Hepatic stellate cell (primary cell): ENCODE results near the gene NPTX1.
"Not testable (repeated sequence)": the region's sequence is repeated elsewhere in the genome, so short reads cannot be mapped to it uniquely, and the experiment has no call there.

Source experiments
- DNase-seq: peaks from one replicate; pipeline ENCODE4 v3.0.0; 2011; ENCODE audit warnings: low spot score

Gene NPTX1, protein sequence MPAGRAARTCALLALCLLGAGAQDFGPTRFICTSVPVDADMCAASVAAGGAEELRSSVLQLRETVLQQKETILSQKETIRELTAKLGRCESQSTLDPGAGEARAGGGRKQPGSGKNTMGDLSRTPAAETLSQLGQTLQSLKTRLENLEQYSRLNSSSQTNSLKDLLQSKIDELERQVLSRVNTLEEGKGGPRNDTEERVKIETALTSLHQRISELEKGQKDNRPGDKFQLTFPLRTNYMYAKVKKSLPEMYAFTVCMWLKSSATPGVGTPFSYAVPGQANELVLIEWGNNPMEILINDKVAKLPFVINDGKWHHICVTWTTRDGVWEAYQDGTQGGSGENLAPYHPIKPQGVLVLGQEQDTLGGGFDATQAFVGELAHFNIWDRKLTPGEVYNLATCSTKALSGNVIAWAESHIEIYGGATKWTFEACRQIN

DNA sequence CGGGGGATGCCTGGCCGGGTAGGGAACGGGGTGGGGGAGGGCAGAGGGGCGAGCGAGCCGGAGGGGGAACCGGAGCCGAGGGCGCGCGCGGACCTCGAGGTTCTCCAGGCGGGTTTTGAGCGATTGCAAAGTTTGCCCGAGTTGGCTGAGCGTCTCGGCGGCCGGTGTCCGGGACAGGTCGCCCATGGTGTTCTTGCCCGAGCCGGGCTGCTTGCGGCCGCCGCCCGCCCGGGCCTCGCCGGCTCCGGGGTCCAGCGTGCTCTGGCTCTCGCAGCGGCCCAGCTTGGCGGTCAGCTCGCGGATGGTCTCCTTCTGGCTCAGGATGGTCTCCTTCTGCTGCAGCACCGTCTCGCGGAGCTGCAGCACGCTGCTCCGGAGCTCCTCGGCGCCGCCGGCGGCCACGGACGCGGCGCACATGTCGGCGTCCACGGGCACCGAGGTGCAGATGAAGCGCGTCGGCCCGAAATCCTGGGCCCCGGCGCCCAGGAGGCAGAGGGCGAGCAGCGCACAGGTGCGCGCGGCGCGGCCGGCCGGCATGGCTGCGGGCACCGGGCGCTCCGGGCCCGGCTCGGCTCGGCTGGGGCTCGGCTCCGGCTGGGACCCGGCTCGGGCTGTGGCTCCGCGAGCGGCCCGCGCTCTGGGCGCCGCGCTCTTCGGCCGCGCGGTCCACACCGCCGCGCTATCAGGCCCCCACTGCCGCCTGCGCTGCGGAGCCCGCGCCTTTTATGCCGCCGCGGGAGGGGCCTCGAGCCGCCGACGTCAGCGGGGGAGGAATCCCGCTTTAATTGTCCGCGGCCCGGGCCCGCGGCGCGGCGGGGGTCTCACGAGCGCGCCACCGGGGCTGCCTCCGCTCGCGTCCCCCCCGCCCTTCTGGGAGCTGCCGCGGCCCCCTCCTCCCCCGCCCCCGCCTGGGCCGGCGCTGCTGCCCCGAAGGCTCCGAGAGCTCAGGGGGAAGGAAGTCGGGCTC lies at the start of gene NPTX1:
Gene NPTX1, minus strand, starts transcription at position 698 of the 967 bp plus-strand sequence. Its CDS starts 161 bp downstream, at position 537.
- peak; percentile 55 for DNase-seq

DNA sequence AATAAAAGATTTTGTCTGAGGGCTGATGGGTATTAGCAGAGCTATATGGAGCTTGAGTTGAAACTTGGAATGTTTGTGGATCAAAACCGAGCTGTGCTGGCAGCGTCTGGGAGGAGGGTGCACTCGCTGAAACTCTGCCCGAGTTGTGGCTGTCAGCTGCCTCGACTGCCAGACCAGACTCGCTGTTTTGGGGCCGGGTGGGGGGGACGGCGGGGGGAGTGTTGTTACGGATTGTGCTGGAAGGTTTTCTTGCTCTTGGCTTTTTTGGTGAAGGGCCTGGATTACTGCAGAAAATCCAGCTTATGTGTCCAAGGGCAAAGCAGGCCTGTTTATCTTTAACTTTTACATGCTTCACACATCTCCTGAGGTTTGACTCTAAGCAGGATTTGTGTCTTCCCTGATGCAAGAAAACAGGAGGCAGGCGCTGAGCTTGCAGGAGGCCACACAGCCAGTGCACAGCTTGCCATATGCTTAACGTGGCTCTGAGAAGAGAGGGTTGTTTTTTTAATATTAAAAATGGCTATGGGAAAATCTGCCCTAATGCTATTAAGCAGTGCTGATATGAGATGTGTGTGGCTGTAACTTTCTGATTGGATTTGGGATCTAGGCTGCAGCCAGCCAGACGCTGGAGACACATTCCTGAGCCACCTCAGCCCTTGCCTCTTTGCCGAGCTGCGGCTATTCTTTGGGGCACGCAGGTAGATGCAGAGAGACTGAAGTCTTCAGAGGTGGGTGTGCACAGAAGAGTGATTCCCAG lies 47.7 kb upstream of the NPTX1 start:
- DNase-seq: no peak

DNA sequence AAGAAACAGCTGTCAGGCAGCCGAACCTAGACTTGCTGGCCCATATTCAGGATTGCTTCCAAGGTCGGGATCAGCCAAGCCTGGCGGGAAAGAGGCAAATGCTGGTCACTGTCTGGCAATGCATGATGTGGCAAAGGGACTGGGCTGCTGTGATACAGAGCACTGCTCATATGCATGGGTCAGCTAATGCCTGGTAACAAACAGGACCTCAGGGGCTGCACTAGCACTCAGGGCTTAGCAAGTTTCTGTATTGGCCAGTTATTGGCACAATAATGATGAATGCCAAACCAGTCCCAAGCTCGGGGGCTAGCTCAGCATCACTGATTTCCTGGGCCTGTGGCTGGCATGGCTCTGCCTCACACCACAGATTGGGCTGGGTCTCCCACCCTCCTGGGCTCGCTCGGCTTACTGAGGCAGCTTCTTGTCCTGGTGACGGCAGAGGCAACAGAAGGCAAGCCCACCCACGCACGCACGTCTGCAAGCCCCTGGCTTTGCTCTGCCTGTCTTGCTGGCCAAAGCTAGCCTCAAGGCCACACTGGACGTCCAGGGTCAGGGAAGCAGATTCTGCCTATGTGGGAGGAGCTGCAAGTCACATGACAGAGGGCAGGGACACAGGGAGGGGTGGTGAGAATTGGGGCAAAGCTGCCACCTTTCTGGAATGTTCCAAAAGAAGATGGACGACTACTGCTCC lies 46.8 kb upstream of the NPTX1 start:
- DNase-seq: no peak

DNA sequence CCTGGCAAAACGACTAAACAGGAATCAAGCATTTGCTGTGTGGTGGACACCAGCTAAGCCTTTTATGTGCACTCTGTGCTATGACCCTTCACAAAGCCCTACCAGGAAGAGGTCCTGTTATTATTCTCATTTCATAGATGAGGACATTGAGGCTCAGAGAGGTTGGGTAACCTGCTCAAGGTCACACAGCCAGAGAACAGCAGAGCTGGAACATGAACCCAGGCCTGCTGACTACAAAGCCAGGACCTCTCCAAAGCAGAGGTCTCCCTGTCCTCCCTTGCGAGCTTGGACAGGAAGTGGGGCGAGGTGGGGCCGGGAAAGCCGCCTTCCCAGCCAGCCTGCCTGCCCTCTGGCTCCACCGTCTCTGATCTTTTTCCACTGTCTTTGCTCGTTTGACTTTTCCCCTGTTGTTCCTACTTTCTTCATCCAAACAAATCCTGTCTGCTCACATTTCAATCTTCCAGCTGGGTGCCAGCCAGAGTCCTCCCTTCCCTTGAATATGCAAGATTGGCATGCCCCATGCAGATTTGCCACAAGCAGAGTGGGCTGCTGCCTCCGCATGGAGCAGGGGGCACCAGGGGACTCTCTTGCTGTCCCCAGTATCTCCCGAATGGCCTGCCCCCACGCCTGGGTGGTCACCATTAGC lies 44.5 kb upstream of the NPTX1 start:
- no peak for DNase-seq

DNA sequence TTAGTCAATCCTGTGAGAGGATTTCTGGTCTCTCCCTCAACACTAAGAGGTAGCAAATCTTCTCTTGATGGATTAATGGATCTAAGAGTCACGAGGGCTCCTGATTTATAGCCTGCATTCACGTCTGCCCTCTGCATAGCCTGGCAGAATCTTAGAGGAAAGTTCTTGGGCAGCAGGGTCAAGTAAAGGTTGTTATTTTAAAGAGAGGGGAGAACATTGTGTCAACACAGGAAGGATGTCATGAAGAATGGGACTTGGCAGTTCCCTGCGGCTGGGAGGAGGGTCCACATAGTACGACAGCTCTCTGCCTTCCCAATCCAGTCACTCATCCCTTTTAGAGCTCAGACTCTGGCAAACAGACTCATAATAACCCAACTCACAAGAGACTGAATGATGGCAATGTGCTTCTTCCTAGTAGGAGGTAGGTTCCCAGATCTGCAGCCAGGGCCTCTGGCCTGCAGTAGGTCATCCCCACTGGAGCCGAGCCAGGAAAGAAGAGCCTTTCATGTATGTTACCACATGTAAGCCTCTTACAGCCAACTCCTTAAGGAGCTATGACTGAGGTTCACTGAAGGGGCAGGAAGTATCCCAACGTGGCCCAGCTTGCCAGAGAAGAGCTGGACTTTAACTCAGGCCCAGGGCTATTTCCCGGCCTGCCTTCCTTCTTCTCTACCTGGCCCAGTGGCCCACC lies 42.8 kb upstream of the NPTX1 start:
- DNase-seq: no peak

DNA sequence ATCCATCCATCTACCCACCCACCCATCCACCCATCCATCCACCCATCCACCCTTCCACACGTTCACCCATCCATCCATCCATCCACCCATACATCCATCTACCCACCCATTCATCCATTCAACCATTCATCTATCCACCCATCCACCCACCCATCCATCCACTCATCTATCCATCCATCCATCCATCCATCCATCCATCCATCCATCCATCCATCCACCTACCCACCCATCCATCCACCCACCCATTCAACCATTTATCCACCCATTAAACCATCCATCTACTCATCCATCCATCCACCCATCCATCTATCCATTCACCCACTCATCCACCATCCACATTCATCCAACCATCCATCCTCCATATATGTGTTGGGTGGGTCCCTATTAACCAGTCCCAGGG lies 42.0 kb upstream of the NPTX1 start:
- no peak for DNase-seq

DNA sequence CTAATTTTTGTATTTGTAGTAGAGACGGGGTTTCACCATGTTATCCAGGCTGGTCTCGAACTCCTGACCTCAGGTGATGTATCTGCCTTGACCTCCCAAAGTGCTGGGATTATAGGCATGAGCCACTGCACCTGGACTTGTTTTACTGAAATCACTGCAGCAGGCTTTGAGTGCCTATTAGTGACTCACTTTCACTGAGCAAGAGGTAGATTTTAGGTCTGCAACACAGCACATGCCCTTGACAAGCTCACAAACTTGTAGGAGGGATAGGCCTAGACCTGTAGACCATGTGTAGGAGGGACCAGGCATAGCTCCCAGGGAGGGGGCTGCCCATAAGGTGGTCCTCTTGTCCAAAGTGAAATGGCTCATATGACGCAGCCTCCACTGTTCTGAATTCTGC lies 41.2 kb upstream of the NPTX1 start:
- no peak for DNase-seq

DNA sequence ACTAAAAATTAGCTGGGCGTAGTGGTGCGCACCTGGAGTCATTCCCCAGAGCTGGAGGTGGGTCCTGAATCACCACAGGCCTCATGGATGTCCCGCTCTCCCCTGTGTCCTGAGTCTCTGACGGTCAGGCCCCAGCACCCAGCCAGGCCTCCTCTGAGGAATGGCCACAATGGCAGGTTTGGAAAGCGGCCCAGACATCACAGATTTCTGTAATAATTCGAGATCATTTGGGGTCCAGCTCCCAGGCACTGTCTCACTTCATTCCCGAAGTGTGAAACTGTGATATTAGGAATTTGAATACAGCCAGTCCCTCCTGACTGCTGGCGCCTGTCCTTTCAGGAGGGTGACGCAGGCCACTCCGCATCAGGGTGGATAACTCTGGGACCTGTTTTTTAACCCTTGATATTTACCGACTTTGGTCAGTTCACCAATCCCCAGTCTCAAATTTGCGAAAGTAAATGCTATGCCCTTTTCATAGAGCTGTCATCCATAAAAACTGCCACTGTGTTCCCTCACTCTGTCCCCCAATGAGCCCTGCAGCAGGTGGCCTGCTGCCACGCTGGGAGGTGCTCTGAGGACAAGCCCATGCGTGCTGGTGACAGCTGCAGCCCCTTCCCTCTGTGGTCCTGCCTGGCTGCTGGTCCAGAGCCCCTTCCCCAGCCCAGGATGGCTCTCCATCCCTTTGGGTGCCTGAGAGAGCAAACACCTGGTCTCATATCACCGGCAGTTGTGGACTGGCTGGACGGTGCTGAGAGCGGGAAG lies 39.9 kb upstream of the NPTX1 start:
- DNase-seq: no peak

DNA sequence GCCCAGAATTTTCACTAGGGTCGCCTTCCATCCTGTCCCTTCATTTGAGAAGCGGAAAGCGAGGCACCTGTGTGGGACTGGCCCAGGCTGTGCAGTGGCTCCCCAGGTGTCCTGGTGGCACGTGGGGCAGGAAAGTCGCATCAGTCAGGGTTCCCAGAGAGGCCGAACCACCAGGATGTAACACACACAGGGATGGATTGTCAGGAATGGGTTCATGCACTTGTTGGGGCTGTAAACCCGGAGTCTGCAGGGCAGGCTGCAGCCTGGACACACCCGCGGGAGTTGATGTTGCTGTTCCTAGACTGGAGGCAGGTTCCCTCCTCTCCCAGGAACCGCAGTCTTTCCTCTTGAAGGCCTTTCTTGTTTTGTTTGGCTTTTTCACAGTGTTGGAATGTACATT lies 37.5 kb upstream of the NPTX1 start:
- peak; percentile 94 for DNase-seq

DNA sequence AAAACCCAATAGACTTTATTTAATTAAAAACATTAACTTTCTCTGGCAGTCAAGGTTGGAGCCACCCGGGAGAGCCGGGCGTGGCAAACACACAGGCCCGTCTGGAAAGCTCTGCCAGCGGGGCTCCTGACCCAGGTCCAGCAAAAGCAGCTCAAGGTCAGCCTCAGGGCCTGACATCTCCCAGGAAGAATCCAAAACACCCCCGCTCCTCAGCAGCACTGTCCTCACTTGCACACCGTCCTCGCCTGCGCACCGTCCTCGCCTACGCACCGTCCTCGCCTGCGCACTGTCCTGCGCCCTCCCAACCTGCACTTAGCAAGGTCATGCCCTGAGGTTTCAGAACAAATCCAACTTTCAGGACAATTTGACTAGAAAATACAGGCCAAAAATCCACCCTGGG lies 36.8 kb upstream of the NPTX1 start:
- DNase-seq: no peak

DNA sequence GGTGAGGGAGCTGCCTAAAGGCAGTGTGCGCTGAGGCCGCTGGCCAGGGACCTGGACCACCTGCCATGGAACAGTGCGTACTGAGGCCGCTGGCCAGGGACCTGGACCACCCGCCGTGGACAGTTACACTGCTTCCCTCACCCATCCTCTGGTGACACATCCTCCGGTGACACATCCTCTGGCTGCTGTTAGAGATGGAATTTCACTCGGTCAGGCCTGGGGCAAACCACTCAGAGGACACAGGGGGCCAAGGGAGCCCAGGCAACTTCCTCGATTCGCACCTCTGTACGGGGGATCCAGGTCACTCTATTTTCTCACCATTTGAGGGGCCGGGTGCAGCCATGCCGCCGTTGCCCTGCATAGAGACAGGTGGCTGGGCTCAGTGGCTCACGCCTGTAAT lies 35.8 kb upstream of the NPTX1 start:
- DNase-seq: peak; percentile 97

DNA sequence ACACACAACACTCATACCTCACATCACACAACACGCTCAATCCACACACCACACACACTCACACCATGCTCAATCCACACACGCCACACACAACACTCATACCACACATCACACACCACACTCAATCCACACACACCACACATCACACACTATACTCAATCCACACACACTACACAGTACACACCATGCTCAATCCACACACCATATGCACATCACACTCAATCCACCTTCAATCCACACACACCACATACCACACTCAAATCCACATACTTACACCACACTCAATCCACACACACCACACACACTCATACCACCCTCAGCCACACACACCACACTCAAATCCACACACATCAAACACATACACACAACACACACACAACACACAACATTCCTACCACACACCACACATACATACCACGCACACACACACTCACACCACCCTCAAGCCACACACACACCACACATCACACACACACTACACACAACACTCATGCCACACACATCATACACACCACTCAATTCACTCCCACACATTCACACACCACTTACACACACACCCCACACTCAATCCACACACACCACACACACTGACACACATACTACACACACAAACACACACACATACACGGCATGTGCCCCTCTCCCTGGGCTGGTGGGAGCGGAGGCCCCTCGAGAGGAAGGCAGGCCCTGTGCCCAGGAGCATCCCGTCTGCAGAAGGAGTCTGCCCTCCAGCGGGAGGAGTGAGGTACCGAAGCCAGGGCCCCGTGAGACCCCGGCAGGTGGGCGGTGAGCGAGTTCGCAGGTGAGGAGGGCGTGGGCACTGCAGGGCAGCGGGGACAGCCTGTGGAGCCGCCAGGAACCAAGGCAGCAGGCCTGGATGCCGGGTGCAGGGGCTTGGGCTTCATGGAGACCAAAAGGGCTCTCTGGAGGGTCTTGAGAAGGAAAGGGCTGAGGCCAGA lies 35.1 kb upstream of the NPTX1 start:
- DNase-seq: no peak

DNA sequence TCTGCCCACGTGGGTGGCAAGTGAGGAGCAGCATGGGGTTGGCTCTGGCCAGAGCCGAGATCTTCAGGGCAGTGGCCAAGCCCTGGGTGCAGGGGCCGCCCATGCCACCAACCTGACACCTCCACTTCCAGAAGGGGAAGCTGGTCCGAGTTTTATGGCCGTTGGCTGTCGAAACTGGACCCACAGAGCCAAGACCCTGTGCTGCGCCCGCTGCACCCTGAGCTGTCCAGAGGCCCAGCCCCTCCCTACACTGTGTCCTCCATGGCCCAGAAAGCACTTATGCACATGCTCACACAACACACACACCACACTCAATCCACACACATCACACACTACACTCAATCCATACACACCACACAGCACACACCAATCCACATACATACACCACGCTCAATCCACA lies 34.4 kb upstream of the NPTX1 start:
- no peak for DNase-seq

DNA sequence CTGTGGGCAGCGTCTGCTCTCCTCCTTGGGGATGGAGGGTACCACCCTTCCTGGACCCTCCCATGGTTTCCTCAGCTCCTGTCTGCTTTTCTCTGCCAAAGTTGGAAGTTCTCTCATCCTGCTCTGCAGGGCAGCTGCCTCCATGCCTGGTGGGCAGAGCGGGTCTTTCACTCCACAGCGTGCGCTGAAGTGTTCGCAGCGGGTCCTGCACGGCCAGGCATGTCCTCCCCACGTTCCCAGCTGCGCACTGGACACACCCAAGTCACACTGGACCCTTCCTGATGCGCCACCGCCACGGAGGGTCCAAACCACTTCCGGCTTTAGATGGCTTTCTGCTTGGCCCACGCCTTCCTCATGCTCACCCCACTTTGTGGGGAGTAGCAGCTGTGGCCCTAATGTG lies 33.7 kb upstream of the NPTX1 start:
- no peak for DNase-seq

DNA sequence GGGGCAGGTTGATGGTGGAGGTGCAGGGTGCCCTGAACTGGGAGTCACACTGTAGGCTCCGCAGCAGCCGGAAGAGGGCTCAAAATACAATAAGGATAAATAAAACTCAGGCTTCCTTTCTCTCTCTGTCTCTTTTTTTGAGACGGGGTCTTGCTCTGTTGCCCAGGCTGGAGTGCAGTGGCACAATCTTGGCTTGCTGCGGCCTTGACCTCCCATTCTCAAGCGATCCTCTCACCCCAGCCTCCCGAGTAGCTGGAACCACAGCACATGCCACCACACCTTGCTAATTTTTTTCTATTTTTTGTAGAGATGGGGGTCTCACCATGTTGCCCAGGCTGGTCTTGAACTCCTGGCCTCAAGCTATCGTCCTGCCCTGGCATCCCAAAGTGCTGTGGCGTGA lies 32.9 kb upstream of the NPTX1 start:
- no peak for DNase-seq

DNA sequence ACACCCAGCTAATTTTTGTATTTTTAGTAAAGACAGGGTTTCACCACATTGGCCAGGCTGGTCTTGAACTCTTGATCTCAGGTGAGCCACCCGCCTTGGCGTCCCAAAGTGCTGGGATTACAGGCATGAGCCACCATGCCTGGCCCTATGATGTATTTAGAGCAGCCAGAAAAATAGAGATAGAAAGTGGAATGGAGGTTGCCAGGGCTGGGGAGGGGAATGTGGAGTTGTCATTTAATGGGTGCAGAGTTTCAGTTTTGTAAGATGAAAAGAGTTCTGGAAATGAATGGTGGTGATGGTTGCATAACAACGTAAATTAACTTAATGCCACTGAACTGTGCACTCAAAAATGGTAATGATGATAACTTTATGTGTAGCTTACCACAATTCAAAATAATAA lies 31.6 kb upstream of the NPTX1 start:
- DNase-seq: no peak

DNA sequence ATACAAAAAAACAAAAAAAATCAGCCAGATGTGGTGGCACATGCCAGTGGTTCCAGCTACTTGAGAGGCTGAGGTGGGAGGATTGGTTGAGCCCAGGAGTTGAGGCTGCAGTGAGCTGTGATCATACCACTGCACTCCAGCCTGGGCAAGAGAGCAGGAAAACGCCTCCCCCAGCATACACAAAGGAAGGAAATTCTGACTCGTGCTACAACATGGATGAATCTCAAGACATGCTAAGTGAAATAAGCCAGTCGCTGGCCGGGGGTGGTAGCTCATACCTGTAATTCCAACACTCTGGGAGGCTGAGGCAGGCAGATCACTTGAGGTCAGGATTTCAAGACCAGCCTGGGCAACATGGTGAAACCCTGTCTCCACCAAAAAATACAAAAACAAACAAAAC lies 30.8 kb upstream of the NPTX1 start:
- DNase-seq: not testable (repeated sequence)

DNA sequence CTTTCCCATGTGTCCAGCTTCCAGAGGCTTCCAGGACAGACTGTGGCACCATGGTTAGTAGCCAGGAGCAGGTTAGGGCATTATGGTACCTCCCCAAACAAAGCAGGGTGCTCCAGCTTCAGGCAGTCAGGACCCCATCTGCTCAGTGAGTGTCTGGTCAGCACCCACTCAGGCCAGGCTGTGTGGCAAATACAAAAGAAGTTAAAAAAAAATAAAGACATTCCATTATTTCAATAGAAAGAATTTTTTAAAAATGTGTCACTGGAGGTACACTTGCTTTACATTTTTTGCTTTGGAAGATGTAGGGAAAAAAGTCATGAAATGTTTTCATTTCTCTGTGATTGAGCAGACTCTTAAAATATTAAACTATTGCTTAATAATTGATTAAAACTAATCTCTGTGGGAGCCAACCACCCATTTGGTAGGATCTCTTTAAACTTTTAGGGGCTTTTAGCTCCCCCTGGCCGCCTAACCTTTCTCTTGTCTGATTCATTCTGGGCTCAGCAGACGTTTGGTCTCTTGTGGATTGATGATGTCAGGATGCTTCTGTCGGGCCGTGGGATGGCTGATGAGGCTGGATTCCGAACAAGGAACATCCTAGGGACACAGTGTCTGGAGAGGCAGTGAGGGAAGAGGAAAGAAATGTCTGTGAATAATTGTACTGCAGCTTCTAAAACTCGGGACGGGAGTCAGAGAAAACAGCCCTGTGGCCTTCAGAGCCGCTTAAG lies 28.4 kb upstream of the NPTX1 start:
- DNase-seq: peak; percentile 90
